ENCODE data around the gene USH2A. TPM values are rescaled to one million over a fixed set of nuclear protein-coding genes. Genes with fewer than 3 reads are reported as not detected.

The USH2A gene
- total and polyA plus RNA-seq, 8 donors = 0.03 to 0.28 (median 0.06) TPM

- WGBS, 2 donors = 51 to 79% methylated on average over 1 of the region's 1 CpG
- intact Hi-C loops (cut with DNase I) = no loop called here
- no peak for ATAC-seq
These were observed 436.8 kb downstream of the USH2A start for GRCh38 chr1:215986401-215986800.

GRCh38 chr1:215983680-215984079, 439.6 kb downstream of the USH2A start:
- FAIRE-seq = no peak
- intact Hi-C loops (cut with DNase I) = no loop called here
- Histone ChIP-seq H3K36me3 (no peaks in the 10 kb centered on the region), H3K9me3 (no peaks in the 10 kb centered on the region), H3K4me3 (no peak overlapping the region), H3K4me1 (no peaks in the 10 kb centered on the region), H3K27me3 (no peaks in the 10 kb centered on the region), H3K27ac (no peak overlapping the region)
- ATAC-seq = no peak
- DNase-seq = no peak
- WGBS, 2 donors = 61 to 69% methylated on average over 2 of the region's 2 CpGs
- TF ChIP-seq CTCF (IDR thresholded peaks at IDR 0.05) = no peak

More at GRCh38 chr1:215986401-215986800, 436.8 kb downstream of the USH2A start:
- Histone ChIP-seq H3K4me1 (no peaks in the 10 kb centered on the region), H3K4me3 (no peak overlapping the region), H3K27me3 (no peaks in the 10 kb centered on the region), H3K27ac (no peak overlapping the region), H3K36me3 (no peaks in the 10 kb centered on the region), H3K9me3 (no peaks in the 10 kb centered on the region)
- no peak for DNase-seq
- no peak for FAIRE-seq
- TF ChIP-seq CTCF (IDR thresholded peaks at IDR 0.05) = no peak

- Histone ChIP-seq H3K36me3 (no peaks in the 10 kb centered on the region), H3K4me3 (no peak overlapping the region), H3K9me3 (no peaks in the 10 kb centered on the region), H3K4me1 (no peaks in the 10 kb centered on the region), H3K27me3 (no peaks in the 10 kb centered on the region), H3K27ac (no peak overlapping the region)
- no peak for DNase-seq
- WGBS, 2 donors = 49 to 56% methylated on average over 10 of the region's 10 CpGs
- no peak for TF ChIP-seq CTCF (IDR thresholded peaks at IDR 0.05)
- no peak for FAIRE-seq
- ATAC-seq = no peak
- intact Hi-C loops (cut with DNase I) = no loop called here
These were observed 451.3 kb downstream of the USH2A start for GRCh38 chr1:215971793-215972441.

- Histone ChIP-seq H3K4me3 (no peak overlapping the region), H3K27ac (no peak overlapping the region), H3K4me1 (no peaks in the 10 kb centered on the region), H3K9me3 (no peaks in the 10 kb centered on the region), H3K27me3 (no peaks in the 10 kb centered on the region), H3K36me3 (no peaks in the 10 kb centered on the region)
- WGBS, 2 donors = 43 to 47% methylated on average over 6 of the region's 6 CpGs
- no peak for TF ChIP-seq CTCF (IDR thresholded peaks at IDR 0.05)
- FAIRE-seq (no peak), ATAC-seq (no peak), DNase-seq (no peak)
- intact Hi-C loops (cut with DNase I) = no loop called here
These were observed 452.8 kb downstream of the USH2A start for GRCh38 chr1:215970406-215970805.

GRCh38 chr1:215963621-215964020, 459.6 kb downstream of the USH2A start:
- Histone ChIP-seq H3K4me1 (no peaks in the 10 kb centered on the region), H3K9me3 (no peaks in the 10 kb centered on the region), H3K27ac (no peak overlapping the region), H3K27me3 (no peaks in the 10 kb centered on the region), H3K36me3 (no peaks in the 10 kb centered on the region), H3K4me3 (no peak overlapping the region)
- DNase-seq (no peak), ATAC-seq (no peak), FAIRE-seq (no peak)
- TF ChIP-seq CTCF (IDR thresholded peaks at IDR 0.05) = no peak
- WGBS, 2 donors = 67 to 69% methylated on average over 9 of the region's 9 CpGs
- intact Hi-C loops (cut with DNase I) = no loop called here

All from pancreas (tissue), 10 donors.